Activated naive CD4-positive, alpha-beta T cell treated with anti-CD3 and anti-CD28 coated beads, Interleukin-2, amount 10 ng/mL, durations not matched to agents 7 days and 5 days (primary cell): Measurements from ENCODE around the gene RNASEH2B.

Experiments used
- CTCF ChIA-PET: fragments of 350-600 bp; sonication (Branson Sonifier 250); formaldehyde crosslinking; loops from one replicate; lab custom pipeline; 2021; ENCODE audit warnings: antibody characterized with exemption; lab: Charles Lee
- DNase-seq: peaks from one replicate; pipeline ENCODE4 v3.0.0-alpha.2; 2020
- H3K27ac Mint-ChIP-seq: one replicate; pipeline ENCODE4 v1.8.0; 2021; ENCODE audit warnings: mild to moderate bottlenecking, moderate library complexity, mixed read lengths
- H3K27me3 Mint-ChIP-seq: one replicate; pipeline ENCODE4 v1.8.0; 2021; ENCODE audit warnings: mild to moderate bottlenecking, mixed read lengths
- H3K36me3 Mint-ChIP-seq: one replicate; pipeline ENCODE4 v1.8.0; 2021; ENCODE audit warnings: mixed read lengths
- H3K4me1 Mint-ChIP-seq: one replicate; pipeline ENCODE4 v1.8.0; 2021; ENCODE audit warnings: mixed read lengths
- H3K4me3 Mint-ChIP-seq: one replicate; pipeline ENCODE4 v1.8.0; 2021; ENCODE audit warnings: mild to moderate bottlenecking, moderate library complexity, mixed read lengths
- H3K9me3 Mint-ChIP-seq: one replicate; pipeline ENCODE4 v1.8.0; 2021; ENCODE audit warnings: mixed read lengths

RNASEH2B gene, protein sequence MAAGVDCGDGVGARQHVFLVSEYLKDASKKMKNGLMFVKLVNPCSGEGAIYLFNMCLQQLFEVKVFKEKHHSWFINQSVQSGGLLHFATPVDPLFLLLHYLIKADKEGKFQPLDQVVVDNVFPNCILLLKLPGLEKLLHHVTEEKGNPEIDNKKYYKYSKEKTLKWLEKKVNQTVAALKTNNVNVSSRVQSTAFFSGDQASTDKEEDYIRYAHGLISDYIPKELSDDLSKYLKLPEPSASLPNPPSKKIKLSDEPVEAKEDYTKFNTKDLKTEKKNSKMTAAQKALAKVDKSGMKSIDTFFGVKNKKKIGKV

DNA sequence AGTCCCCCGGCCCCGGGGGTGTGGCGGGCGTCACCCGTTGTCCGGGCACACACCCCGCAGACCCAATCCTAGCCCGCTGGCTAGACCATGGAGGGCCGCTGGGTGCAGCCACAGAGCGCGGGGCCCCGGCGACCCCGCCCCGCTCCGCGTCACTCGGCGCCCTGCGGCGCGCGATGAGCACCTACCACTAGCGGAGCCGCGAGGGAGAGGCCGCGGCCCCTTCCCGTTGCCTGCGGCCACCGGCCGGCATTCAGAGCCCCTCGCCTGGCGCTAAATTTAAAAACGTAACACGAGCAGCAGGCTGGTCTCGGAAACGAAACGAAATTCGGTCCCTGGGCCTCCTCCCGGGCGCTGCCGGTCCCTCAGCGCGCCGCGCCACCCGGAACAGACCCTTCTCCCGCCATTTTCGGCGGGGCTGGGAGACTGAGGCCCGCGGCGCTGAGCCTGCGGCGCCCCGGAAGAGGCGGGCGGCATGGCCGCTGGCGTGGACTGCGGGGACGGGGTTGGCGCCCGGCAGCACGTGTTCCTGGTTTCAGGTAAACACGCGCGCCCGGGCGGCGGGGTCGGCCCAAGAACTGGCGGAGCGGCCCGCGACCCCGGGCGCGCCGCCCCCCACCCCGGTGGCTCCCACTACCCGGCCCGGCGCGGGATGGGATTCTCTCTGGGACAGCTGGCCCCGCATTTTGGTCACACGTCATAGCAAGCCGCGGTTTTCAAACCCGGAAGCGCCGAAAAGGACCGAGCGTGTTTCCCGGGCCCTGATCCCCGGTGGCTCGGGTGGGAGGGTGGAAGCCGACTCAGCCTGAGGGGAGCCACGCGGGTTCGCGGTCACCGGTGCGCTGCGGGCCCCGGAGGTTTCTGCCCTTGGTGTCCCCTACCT, at the start of gene RNASEH2B:
Gene RNASEH2B, plus strand, starts transcription at position 187 of the 880 bp plus-strand sequence. Its CDS starts 286 bp downstream, at position 473.
- Mint-ChIP-seq H3K4me1 (peaks cover 50% of the 10 kb centered on the region), H3K9me3 (no peaks in the 10 kb centered on the region), H3K27me3 (no peaks in the 10 kb centered on the region), H3K4me3 (peak within 1 kb of the TSS; percentile 98), H3K27ac (peak within 1 kb of the TSS; percentile 99), H3K36me3 (peaks cover 19% of the 10 kb centered on the region)
- CTCF ChIA-PET = interaction anchor here (1.0 to 6.1 kb wide), 4 partner anchors 16 to 826 kb away, joined by 3 to 84 read pairs (median 25); no protein-coding TSS in a partner anchor
- peak; percentile 81 for DNase-seq

DNA sequence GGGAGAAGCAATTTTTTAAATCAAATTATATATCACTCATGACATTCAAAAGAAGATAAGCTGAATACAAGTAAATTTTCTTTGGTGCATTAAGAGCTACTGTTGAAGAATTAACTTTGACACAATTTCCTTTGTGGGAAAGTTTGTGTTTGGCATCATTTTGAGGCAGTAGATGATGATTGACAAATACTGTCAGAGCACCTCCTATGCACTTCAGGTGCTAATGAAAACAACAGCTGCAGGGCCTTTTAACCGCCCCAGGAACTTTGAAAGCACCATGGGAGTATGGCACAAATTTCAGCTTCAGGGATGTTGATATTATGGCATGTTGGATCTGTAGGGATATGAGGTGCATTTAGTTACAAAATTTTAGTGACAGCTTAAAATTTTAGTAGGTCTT, 45.1 kb upstream of the RNASEH2B start:
- H3K9me3 Mint-ChIP-seq = no peaks in the 10 kb centered on the region
- H3K36me3 Mint-ChIP-seq = no peaks in the 10 kb centered on the region
- H3K27me3 Mint-ChIP-seq = peaks cover 16% of the 10 kb centered on the region
- no peak for DNase-seq
- no peaks in the 10 kb centered on the region for H3K4me1 Mint-ChIP-seq
- H3K4me3 Mint-ChIP-seq = no peak overlapping the region
- CTCF ChIA-PET = no interaction called here
- H3K27ac Mint-ChIP-seq = no peak overlapping the region

DNA sequence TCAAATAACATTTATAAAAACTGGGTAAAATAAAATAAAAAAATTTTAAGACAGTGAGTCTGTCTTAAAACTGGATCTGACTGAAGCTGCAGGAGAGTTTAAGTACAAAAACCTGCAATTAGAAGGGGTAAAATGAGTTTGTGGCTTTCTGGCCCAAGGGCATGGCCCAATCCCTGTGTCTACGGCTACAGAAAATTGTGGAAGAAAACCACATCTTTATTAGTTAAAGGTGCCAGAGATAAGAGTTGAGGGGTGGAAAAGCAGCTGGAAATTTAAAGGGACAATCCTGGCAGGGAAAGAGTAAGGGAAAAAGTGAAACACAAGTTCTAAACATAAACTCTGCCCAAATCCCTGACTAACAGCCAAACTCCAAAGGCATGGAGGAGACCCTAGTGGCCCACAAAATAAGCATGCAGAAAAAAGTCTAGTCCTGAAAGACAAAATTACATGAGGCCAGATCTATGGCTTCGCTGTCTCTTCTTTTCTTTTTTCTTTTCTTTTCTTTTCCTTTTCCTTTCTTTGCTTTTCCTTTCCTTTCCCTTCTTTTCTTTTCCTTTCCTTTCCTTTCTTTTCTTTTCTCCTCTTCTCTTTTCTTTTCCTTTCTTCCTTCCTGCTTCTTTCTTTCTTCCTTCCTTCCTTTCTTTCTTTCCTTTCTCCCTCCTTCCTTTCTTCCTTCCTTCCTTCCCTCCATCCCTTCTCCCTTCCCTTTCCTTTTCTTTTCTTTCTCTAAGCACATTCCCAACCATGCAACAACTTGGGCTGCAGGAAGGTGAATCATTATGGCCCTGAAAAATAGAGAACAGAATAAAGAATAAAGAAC, 42.6 kb upstream of the RNASEH2B start:
- Mint-ChIP-seq H3K9me3 (no peaks in the 10 kb centered on the region), H3K4me1 (no peaks in the 10 kb centered on the region), H3K27me3 (peaks cover 11% of the 10 kb centered on the region), H3K36me3 (no peaks in the 10 kb centered on the region), H3K27ac (no peak overlapping the region), H3K4me3 (no peak overlapping the region)
- CTCF ChIA-PET = no interaction called here
- no peak for DNase-seq

DNA sequence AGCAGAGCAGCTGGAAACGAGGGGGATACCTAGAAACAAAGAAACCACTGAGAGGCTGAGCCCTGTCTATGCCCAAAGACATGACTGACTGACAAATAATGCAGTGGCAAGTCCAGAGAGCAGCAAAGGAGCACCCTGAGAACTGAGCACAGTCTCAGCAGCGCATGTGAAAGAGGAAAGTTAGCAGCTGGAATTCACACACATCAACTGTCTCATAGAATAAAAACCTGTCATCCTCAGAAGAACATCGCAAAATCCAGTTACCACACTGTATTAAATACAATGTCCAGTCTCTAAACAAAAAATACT, 42.0 kb upstream of the RNASEH2B start:
- no peaks in the 10 kb centered on the region for H3K4me1 Mint-ChIP-seq
- no peaks in the 10 kb centered on the region for H3K9me3 Mint-ChIP-seq
- no peak overlapping the region for H3K27ac Mint-ChIP-seq
- H3K4me3 Mint-ChIP-seq = no peak overlapping the region
- DNase-seq = no peak
- no peaks in the 10 kb centered on the region for H3K36me3 Mint-ChIP-seq
- H3K27me3 Mint-ChIP-seq = peaks cover 11% of the 10 kb centered on the region
- CTCF ChIA-PET = no interaction called here

DNA sequence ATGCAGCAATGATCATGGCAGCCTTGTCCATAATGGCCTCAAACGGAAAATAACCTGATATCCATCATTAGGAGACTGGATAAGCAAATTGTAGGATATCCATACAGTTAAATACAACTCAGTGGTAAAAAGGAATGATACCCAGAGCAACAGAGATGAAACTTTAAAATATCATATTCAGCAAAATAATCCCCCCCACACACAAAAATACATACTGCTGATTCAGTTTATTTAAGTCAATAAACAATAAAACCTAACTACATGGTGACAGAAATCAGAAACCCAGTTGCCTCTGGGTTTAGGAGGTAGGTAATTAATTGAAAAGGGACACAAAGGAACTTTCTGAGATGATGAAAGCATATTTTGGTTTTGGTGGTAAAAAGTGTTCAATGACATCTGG, 38.2 kb upstream of the RNASEH2B start:
- no peak overlapping the region for H3K27ac Mint-ChIP-seq
- H3K4me1 Mint-ChIP-seq = no peaks in the 10 kb centered on the region
- H3K27me3 Mint-ChIP-seq = peaks cover 11% of the 10 kb centered on the region
- CTCF ChIA-PET = no interaction called here
- no peaks in the 10 kb centered on the region for H3K9me3 Mint-ChIP-seq
- H3K4me3 Mint-ChIP-seq = no peak overlapping the region
- no peak for DNase-seq
- no peaks in the 10 kb centered on the region for H3K36me3 Mint-ChIP-seq

DNA sequence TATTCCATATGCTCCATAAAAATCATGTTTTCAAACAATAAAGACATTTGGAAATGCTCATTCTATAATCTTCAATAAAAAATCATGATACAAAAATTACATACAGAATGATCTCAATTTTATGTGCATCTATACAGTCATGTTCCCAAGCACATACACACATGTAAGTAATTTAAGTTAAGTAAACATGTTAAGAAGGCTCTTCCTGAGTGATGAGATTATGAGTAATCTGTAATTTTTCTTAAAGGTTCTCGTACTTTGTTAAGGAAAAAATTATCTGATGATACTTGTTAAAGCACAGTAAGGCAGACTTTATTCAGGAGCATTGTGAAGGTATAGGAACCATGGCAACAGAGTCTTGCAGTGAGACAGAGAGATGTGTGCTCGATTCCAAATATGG, 36.1 kb upstream of the RNASEH2B start:
- no peak for DNase-seq
- peaks cover 5% of the 10 kb centered on the region for H3K27me3 Mint-ChIP-seq
- H3K36me3 Mint-ChIP-seq = no peaks in the 10 kb centered on the region
- no peaks in the 10 kb centered on the region for H3K9me3 Mint-ChIP-seq
- H3K27ac Mint-ChIP-seq = no peak overlapping the region
- H3K4me1 Mint-ChIP-seq = no peaks in the 10 kb centered on the region
- no peak overlapping the region for H3K4me3 Mint-ChIP-seq
- CTCF ChIA-PET = no interaction called here

DNA sequence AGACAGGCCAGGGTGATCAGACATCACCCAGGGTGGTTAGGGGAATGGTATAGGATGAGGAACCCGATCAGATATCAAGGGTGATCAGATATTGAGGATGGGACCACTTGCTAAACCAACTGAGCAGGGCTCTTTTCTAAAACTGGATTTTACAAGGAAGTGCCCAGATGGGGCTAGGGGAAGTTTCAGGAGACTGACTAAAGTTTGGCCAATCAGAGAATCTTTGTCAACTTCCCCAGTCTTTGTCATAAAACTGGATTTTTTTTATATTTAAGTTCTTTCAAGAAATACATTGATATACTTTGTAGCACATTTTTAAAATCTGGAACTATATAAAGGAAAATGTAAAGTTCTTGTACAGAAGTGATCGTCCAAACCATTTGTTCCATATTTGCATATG, 35.6 kb upstream of the RNASEH2B start:
- Mint-ChIP-seq H3K36me3 (no peaks in the 10 kb centered on the region), H3K27ac (no peak overlapping the region), H3K4me1 (no peaks in the 10 kb centered on the region), H3K27me3 (peaks cover 5% of the 10 kb centered on the region), H3K4me3 (no peak overlapping the region), H3K9me3 (no peaks in the 10 kb centered on the region)
- no peak for DNase-seq
- CTCF ChIA-PET = no interaction called here

DNA sequence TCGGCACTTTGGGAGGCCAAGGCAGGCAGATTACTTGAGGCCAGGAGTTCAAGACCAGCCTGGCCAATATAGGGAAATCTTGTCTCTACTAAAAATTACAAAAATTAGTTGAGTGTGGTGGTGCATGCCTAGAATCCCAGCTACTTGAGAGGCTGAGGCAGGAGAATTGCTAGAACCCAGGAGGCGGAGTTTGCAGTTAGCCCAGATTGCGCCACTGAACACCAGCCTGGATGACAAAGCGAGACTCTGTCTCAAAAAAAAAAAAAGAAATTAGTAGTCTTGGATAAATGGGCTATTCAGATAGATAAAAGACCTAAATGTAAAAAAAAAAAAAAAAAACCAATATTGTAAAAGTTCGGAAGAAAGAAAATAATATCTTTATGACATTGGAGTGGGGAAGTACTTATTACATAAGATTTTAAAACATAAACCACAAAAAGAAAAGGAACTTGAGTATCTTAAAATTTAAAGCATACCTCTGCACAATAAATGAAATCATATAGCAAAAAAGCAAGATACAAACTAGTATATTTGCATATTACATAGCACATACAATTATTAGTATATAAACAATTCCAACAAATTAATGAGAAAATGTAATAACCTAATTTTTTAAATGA, 26.7 kb upstream of the RNASEH2B start:
- H3K36me3 Mint-ChIP-seq = peaks cover 2% of the 10 kb centered on the region
- no peak overlapping the region for H3K4me3 Mint-ChIP-seq
- CTCF ChIA-PET = no interaction called here
- DNase-seq = no peak
- H3K4me1 Mint-ChIP-seq = peaks cover 9% of the 10 kb centered on the region
- no peak overlapping the region for H3K27ac Mint-ChIP-seq
- H3K27me3 Mint-ChIP-seq = peaks cover 7% of the 10 kb centered on the region
- peaks cover 2% of the 10 kb centered on the region for H3K9me3 Mint-ChIP-seq

DNA sequence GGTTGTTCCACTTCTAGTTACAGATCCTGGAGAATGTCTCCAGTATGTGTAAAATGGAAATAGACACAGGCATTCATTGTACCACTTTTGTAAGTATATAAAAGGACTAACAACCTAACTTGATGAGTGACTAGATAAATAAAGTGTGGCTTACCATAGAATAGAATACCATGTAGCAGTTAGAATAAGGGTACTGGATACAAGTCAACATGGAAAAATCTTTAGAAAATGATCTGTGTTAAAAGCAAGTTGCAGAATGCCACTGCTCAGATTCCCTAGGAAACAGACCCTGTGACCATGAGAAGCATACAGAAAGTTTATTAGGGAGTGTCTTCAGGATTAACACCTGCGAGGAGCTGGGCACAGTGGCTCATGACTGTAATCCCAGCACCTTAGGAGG, 25.9 kb upstream of the RNASEH2B start:
- Mint-ChIP-seq H3K4me3 (no peak overlapping the region), H3K27ac (no peak overlapping the region), H3K36me3 (peaks cover 2% of the 10 kb centered on the region), H3K27me3 (peaks cover 6% of the 10 kb centered on the region), H3K9me3 (peaks cover 2% of the 10 kb centered on the region), H3K4me1 (peaks cover 9% of the 10 kb centered on the region)
- DNase-seq = no peak
- CTCF ChIA-PET = interaction anchor here (0.6 kb wide), 1 partner anchor 502 kb away, joined by 3 read pairs; no protein-coding TSS in a partner anchor

DNA sequence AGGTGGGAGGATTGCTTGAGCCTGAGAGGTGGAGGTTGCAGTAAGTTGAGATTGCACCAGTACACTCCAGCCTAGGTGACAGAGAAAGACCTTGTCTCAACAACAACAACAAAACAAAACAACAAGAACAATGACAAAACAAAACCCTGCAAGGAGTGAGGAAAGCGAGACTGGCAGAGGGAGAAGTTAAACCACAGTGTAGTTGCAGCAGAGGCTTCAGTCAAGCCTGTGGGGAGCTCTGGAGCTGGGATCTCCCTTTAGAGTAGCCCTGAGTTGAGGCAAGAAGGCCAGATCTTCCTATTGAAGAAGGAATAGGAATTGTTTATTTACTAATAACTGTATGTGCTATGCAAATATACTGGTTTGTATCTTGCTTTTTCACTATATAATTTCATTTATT, 25.3 kb upstream of the RNASEH2B start:
- peaks cover 9% of the 10 kb centered on the region for H3K4me1 Mint-ChIP-seq
- H3K27ac Mint-ChIP-seq = no peak overlapping the region

DNA sequence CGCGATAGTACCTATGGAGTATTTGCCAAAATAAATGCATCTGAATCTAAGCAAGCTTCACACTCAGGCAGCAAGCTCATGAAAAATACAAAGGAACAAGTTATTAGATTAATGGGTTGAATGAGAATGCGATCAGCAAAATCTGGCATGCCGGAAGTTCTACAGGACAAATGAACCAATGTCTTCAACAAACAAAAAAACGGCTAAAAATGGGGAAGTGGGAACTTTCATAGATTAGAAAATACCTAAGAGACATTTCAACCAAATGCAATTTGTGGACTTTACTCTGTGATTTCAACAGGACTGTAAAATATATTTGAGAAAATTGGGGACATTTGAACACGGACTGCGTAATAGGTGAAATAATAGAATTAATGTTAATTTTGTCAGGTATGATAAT, 22.4 kb upstream of the RNASEH2B start:
- Mint-ChIP-seq H3K9me3 (peaks cover 2% of the 10 kb centered on the region), H3K4me1 (peaks cover 21% of the 10 kb centered on the region), H3K27ac (no peak overlapping the region), H3K4me3 (no peak overlapping the region), H3K36me3 (peaks cover 2% of the 10 kb centered on the region), H3K27me3 (no peaks in the 10 kb centered on the region)
- DNase-seq = no peak
- CTCF ChIA-PET = no interaction called here

More for the DNA sequence above, 25.3 kb upstream of the RNASEH2B start:
- Mint-ChIP-seq H3K36me3 (peaks cover 2% of the 10 kb centered on the region), H3K27me3 (peaks cover 6% of the 10 kb centered on the region), H3K9me3 (peaks cover 2% of the 10 kb centered on the region), H3K4me3 (no peak overlapping the region)
- CTCF ChIA-PET = no interaction called here
- DNase-seq = no peak

DNA sequence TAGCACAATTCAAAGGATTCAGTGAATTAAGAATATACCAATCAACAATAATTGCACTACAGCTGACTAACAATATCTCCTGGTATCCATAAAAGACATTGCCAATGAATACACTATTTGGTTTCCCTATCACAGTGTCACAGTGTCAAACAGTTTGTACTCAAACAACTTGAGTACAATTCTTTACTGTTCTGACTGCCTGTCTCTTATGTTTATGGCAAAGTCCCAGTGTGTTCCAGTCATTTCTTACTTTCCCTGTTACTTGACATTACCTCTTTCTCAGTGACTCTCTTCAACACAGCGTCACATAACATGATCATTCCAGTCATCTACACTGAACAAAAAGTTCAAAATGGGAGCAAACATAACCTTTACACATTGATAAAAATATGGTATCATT, 21.2 kb upstream of the RNASEH2B start:
- Mint-ChIP-seq H3K4me1 (peaks cover 32% of the 10 kb centered on the region), H3K27ac (no peak overlapping the region), H3K27me3 (no peaks in the 10 kb centered on the region), H3K4me3 (no peak overlapping the region), H3K9me3 (peaks cover 2% of the 10 kb centered on the region), H3K36me3 (peaks cover 3% of the 10 kb centered on the region)
- CTCF ChIA-PET = interaction anchor here (0.6 kb wide), 1 partner anchor 812 kb away, joined by 3 read pairs; no protein-coding TSS in a partner anchor
- no peak for DNase-seq

DNA sequence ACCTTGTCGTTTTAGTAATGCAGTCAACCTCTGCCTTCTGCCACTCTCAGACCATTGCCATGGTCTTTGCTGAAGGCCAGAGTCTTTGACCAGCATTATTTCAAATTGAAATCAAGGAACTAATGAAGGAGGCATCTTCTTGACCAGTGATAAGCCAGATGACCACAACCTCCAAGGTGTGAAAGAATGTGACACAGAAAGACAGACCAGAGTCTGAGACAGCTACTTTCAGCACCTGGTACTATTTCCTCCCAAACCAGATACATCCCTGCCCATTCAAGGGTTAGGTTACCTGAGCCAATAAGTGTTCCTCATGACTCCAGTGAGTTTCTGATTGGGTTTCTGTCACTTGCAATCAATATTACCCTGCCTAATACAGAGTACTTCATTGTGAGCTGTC, 20.3 kb upstream of the RNASEH2B start:
- CTCF ChIA-PET = no interaction called here
- Mint-ChIP-seq H3K4me3 (no peak overlapping the region), H3K36me3 (peaks cover 6% of the 10 kb centered on the region), H3K27ac (no peak overlapping the region), H3K4me1 (peaks cover 41% of the 10 kb centered on the region), H3K27me3 (no peaks in the 10 kb centered on the region), H3K9me3 (peaks cover 2% of the 10 kb centered on the region)
- no peak for DNase-seq

DNA sequence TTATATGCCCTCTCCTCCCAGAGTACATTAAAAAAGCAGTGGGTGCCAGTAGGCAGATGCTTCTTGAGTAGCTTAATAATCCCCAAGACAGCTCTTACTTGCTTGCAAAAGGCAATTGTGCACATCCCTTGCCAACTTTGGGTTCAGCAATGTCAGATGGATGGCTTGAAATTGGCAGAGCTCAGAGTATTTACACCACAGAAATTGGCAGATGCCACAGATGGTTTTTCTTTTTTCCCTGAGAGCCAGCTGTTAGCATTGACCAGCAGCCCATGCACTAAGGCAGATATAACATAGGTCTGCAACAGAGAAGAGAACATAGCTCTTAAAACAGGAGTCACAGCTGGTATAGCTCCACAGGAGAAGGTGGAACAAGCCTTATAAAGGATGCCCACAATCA, 18.4 kb upstream of the RNASEH2B start:
- H3K27ac Mint-ChIP-seq = peak overlapping the region; percentile 67
- H3K9me3 Mint-ChIP-seq = peaks cover 8% of the 10 kb centered on the region
- no peaks in the 10 kb centered on the region for H3K27me3 Mint-ChIP-seq
- no peak overlapping the region for H3K4me3 Mint-ChIP-seq
- peaks cover 50% of the 10 kb centered on the region for H3K4me1 Mint-ChIP-seq
- CTCF ChIA-PET = interaction anchor here (1.3 to 7.4 kb wide), 3 partner anchors 19 to 955 kb away, joined by 3 to 84 read pairs (median 5); partner anchors contain the start of genes RNASEH2B, SPRYD7 and TRIM13
- no peak for DNase-seq
- H3K36me3 Mint-ChIP-seq = peaks cover 15% of the 10 kb centered on the region
